CD1c-positive myeloid dendritic cell (primary cell): Measurements from ENCODE around the gene HOXD8.

Source experiments
- DNase-seq: peaks from one replicate; pipeline ENCODE4 v3.0.0-alpha.2; 2016; ENCODE audit errors: extremely low spot score

Gene HOXD8

DNA sequence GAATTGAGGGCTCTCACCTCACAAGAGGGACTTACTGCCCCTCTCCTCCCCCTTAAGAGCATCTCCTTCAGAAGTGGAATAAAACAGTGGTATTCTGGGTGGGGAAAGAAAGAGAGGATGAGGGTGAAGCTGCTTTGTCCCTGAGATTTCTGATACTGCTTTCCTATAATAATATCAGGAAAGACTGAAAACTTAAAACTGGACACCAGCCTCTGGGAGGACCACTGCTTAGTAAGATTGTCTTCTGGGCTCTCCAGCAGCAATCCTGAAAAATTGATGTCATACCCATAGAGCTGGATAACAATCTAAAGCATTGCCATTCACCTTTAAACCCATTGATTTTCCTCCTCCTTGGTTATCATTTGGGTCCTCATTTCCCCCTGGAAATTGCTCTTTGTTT is 17.1 kb downstream of the HOXD8 start:
- no peak for DNase-seq

DNA sequence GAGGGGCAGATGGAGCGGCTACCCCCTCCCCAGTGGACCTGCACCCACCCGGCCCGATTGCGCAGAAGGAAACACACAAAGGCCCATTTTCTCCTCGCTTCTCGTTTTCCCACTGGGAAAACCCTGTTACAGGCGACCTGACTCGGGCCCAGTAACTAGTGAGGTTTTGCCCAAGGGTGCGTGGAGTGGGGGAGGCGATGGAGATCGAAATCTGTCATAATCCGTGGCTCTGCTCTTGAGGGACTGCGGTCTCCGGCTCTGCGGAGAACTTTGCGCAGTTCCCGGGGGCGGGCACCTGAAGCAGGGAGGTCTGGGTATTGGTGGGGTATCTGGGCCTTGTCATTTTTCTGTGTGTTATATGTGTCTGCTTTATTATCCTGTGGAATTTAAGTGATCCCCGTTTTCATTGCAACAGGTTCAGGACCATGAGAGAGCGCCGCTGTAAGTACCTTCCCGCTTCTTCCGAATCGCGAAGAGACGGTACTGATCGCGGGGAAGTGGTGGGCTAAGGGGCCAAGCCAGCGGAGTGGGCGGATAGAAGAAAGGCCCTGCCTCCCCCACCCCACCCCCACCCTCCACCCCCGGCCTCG is 17.8 kb downstream of the HOXD8 start:
- no peak for DNase-seq

DNA sequence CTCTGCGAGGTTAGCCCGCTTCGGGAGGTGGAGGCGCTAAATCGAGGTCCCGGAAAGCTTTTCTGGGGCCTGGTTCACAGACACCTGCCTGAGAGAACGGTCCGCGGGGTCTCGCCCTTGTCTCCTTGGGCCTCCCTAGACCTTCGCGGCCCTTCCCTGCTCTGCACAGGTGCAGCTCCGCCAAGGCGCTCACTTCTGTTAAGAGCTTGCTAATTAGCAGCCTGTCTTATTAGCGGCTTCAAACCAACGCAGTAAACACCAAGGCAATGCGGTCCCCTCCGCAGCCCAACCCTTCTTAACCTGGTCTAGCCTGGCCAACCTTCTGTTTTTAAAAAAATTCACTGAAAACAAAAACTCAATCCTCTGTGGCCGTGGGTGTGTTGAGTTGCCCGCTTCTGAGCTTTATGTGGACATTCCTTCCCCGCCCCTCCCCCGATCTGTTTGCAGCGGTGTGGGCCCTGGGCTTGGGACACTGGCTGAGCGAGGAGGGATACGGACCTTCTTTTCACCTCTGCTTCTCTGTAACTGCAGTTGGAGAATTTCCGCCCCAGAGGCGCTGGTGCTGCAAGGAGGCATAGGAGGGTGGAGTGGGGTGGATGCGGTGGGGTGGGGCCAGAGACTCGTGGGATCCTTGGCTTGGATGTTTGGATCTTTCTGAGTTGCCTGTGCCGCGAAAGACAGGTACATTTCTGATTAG is 18.4 kb downstream of the HOXD8 start:
- no peak for DNase-seq

DNA sequence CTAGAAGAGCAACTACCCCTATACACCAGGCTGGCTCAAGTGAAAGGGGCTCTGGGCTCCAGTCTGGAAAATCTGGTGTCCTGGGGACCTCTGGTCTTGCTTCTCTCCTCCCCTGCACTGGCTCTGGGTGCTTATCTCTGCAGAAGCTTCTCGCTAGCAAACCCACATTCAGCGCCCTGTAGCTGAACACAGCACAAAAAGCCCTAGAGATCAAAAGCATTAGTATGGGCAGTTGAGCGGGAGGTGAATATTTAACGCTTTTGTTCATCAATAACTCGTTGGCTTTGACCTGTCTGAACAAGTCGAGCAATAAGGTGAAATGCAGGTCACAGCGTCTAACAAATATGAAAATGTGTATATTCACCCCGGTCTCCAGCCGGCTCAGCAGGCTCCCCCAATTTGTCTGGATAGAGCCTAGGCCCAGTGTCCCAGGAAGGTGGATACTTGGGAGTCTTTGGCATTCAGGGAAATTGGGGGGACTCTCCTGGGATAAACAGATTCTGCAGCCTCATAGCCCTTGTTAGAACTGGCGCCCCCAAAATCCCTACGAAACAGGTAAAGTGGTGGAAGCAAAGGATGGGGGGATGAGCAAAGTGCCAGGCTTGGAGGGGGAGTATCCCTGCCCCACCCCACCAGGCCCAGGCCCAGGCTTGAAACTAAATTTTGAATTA is 19.4 kb downstream of the HOXD8 start:
- DNase-seq: no peak

DNA sequence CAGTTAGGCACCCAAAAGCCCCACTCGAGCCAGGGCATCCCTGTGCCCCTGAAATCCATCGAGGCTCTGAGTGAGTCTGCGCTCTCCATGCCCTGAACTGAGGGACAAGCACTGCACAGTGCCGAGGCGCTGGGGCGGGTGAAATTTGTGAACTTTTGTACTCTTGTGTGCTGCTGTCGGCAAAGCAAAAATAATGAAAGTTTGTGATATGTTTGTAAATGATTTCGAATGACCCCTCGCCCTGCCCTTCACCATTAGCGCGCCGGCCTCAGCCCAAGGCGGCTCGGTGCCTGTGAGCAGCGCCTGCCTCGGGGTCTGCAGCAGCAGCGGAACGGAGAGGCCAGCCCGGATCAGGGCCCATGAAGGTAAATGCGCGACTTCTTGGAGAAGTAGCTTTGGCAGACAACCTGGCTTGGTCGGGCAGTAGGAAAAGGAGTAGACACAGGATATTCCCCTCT is 20.0 kb downstream of the HOXD8 start:
- no peak for DNase-seq

DNA sequence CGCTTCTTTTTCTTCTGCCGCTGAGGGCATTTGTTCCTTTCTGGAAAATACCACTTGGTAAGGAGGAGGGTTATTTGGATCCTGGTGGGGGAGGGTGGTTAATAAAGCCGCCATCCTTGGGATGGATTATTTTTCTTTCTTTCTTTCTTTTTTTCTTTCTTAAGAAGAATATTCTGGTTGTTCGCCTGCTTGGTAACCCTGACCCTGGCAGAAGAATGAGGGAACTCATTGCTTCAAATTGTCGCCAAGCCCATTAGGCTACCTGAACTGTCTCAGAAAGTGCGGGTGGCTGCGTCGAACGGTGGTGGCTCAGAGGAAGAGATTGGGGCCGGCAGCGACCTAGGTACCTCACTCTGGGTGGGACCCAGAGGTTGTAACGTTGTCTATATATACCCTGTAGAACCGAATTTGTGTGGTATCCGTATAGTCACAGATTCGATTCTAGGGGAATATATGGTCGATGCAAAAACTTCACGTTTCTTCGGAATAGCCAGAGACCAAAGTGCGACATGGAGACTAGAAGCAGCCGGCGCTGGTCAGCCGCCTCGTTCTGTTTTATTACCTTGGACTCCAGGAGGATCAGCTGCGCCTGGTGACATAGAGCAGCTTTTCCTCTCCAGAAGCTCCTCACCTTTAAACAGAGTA is 20.6 kb downstream of the HOXD8 start:
- no peak for DNase-seq

DNA sequence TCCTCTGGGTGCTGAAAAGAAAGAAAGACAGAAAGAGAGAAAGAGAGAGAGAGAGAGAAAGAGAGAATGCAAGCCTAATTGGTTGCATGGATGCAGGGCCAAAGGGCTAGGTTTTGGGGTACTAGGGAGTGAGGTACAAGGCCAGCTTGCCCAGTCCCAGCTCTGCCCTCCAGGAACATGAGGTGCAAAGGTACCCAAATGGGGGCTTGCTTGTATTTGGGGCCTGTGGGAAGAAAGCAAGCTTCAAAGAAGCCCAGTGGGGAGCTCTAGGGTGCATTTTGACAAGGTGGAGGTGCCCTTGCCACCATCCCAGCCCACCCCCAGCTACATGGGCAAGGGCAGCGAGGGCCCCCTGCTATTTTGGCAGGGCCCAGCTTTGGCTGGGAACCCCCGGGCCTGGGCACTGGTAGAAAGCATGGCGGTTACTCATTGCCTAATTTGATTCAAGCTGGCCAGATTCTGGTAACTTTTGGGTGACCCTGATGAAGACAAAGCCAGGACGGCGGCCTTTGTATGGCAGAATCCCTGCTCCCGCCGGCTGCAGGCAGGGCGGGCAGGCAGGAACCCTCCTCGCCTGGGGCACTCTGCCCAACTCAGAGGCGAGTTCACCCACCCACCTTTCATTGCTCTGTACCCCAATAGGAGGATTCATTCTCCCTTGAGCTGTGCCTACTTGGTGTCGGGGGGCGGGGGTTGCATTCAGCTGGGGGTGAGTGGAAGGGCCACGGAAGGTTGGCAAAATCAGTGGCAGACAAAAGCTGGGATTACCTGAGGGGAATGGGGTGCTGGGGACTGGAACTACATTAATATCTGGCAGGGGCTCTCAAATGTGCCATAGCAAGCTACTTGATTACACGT is 21.3 kb downstream of the HOXD8 start:
- no peak for DNase-seq

DNA sequence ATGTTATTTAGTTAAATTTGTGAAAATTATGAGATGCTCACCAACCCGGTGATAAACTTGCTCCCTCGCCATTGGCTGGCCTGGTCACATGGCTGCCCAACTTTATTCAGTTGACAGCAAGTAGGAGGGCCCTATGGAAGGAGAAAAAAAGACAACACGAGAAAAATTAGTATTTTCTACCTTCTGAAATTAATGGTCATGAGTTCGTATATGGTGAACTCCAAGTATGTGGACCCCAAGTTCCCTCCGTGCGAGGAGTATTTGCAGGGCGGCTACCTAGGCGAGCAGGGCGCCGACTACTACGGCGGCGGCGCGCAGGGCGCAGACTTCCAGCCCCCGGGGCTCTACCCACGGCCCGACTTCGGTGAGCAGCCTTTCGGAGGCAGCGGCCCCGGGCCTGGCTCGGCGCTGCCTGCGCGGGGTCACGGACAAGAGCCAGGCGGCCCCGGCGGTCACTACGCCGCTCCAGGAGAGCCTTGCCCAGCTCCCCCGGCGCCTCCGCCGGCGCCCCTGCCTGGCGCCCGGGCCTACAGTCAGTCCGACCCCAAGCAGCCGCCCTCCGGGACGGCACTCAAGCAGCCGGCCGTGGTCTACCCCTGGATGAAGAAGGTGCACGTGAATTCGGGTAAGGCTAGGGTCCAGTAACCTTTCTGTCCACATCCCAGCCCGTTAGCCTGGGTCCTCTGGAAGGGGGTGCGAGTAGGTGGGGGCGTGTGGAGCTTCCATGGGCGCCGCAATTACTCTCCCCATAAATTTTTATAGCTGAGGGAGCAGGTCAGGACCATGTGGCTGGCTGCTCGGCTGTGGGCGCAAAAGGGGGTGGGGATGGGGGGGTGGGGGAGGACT is 22.2 kb downstream of the HOXD8 start, which contains the start of gene HOXD4:
Gene HOXD4 (plus strand): TSS at position 109 of the 846 bp plus-strand sequence. CDS start 84 bp downstream, at position 193.
- DNase-seq: no peak

DNA sequence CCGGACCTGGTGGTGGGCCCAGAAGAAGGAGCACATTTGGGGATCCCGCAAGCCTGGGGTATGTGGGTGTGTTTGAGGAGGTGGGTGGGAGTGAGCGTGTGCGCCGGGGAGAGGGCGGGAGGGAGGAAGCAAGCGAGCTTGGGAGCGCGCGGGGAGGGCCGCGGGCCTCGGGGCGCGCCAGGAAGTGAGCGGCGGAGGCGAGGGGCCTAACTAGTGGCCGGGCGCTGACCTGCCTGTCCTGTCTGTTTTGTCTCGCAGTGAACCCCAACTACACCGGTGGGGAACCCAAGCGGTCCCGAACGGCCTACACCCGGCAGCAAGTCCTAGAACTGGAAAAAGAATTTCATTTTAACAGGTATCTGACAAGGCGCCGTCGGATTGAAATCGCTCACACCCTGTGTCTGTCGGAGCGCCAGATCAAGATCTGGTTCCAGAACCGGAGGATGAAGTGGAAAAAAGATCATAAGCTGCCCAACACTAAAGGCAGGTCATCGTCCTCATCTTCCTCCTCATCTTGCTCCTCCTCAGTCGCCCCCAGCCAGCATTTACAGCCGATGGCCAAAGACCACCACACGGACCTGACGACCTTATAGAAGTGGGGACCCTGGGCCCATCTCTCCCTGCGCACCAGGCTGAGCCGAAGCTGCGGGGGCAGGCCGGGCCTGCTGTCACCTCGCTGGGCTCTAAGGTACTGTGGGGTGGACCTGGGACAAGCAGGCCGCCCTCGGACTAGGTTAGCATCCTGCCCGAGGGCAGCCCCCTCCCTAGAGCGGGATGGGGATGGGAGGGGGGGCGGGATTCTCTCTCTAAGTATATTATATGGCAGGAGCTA is 23.1 kb downstream of the HOXD8 start:
- DNase-seq: no peak

DNA sequence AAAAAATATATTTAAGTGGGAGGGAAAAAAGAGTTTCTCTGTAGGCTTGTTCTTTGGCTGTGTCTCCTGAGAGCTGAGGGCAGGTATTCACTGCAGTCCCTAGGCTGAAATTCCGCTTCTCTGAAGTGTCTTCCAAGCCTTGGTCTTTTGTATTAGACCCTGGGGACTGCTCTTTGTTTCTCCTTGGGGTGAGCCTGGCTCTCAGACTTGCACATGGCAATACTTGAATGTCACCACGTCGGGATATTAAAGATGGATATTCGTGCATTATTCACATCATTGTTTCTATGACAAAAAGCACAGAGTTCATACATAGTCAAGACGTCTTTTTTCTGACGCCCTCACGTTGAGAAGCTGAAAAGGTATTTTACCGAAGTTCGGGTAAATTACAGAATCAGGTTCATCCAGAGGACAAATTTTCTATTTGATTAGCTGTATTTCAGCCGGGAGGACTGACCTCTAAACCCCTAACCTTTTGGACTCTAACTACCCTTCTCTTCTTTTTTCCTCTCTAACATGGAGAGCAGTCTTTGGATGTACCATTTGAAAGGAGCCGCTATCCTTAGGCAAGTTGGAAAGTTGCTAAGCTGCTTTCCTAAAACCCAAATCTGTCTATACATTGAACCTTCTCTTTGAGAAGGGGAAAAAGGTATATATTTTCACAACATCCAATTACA is 25.2 kb downstream of the HOXD8 start:
- DNase-seq: no peak

DNA sequence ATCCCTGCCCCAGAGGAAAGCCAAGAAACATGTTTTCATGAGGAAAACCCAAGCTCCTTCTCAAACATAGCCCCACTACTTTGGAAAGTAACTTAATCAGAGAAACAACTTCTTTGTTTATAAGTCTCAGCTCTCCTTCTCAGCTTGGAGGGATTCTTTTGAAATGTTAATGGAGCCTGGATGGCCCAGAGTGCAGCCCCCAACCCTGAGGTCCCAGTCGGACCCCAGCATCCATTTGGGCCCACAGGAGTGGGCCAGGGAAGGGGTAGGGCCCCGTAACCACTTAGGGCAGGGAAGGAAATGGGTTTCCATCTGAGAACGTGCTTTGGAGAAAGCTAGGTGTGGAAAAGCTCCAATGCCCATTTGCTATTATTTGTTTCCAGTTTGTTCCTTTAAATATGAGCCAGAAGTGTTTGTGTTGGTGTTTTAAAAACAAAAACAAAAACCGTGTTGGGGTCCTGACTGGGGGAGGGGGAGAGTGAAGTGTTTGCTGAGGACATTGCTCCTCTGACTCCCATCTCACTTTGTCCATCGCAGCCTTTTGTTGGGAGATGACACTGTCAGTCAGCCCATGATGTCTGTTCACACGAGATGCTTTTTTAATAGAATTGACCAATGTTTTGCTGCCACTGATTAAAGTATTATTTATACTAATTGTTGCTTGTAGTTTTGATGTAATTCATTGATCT is 26.0 kb downstream of the HOXD8 start:
- DNase-seq: no peak

DNA sequence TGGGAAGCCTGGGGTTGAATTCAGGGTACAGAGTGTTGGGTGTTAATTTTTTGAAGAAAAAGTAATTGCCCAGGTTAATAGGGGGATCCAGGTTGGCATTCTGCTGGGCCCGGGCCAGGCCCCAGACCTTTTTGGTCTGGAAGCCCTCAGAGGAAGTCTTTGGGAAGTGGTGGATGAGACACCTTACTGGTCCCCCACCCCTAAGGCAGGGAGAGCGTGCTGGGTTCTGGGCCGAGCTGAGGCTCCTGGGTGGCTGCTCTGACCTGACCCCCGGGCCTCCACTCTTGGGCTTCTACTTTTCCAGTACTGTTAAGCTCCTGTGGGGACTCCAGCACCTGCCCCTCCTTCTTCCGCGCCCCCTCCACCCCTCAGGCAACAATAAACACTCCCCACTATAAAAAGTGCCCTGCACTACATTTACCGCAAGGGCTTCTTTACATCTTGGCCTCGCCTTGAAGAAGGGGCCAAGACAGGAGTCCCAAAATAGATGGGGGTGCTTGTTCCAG is 26.8 kb downstream of the HOXD8 start:
- DNase-seq: no peak

DNA sequence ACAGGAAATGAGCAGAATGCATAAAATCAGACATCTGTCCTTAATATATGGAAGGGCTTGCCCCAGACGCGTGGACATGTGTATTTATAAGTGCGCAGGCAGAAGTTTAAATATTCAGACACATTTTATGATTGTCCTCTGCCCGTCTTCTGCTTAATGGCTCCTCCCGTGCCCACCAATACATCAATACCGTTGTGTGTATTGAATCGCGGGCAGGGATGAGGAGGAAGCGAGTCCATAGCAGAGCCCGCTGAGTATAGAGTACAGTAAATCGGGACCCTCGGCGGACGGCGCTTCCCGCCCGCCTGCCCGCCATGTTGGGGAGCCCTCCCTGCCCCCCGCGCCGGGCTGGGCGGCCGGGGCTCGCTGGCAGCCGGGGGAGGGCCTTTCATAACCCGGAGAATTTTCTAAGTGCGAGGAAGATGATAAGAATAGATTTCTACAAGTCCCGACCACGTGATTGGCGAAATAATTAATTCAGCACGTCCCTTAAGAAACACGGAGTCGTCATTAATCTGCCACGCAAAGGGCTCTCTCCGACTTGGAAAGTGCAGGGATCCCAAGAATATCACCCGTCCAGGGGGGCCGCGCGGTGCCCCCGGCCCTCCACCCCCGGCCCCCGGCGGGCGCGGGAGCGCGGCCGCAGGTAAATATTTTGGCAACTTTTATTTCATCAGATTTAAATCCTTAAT is 27.4 kb downstream of the HOXD8 start, which contains the start of gene HOXD3:
Gene HOXD3 (plus strand): TSS at position 501 of the 692 bp plus-strand sequence. CDS start 11,808 bp downstream, outside the sequence.
- no peak for DNase-seq

DNA sequence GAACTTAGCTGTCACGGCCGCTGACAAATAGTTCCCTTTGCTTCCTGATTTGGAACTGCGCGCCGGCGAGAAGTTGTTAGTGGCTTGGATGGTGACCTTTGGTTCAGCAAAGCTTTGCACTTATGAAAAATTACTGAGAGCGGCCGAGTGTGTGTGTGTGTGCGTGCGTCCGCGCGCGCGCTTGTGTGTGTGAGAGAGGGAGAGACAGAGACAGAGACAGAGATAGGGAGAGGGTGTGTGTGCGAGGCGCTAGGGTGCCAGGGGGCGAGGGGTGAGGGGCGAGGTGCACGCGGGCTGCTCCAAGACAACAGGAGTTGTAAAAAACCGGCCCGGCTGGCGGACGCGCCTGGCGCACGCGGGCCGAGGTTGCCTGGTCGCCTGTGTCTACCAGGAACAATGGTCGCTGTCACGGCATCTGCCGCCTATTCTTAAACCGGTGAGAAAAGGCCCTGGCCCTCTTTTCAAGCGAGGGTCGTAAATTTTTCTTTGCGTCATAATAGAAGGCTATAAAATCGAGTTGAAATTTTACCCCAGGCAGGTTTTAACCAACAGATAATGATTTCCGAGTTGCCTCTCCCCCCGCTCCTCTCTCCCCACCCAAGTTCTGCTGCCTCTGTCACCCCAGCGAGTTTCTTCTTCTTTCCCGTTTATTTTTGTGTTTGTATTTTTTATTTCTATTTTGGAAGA is 28.1 kb downstream of the HOXD8 start:
- no peak for DNase-seq

DNA sequence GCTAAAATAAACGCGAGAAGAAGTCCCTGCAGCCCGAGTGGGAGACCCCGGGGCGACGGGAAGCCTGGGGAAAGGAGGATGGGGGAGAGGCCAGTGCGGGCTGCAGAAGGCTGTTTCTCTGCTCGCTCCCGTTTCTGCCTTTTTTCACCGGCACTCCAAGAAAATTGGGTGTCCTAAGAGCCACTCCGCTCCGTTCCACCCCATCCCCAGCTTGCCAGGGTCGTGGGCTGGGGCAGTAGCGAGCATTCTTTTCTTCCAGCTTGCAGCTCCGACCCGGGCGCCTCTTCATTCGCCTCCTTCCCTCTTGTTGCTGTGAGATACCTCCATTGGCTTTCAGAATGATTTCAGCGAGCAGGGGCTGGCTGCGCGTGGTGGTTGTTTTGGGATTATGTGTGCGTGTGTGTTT is 28.7 kb downstream of the HOXD8 start:
- DNase-seq: no peak

DNA sequence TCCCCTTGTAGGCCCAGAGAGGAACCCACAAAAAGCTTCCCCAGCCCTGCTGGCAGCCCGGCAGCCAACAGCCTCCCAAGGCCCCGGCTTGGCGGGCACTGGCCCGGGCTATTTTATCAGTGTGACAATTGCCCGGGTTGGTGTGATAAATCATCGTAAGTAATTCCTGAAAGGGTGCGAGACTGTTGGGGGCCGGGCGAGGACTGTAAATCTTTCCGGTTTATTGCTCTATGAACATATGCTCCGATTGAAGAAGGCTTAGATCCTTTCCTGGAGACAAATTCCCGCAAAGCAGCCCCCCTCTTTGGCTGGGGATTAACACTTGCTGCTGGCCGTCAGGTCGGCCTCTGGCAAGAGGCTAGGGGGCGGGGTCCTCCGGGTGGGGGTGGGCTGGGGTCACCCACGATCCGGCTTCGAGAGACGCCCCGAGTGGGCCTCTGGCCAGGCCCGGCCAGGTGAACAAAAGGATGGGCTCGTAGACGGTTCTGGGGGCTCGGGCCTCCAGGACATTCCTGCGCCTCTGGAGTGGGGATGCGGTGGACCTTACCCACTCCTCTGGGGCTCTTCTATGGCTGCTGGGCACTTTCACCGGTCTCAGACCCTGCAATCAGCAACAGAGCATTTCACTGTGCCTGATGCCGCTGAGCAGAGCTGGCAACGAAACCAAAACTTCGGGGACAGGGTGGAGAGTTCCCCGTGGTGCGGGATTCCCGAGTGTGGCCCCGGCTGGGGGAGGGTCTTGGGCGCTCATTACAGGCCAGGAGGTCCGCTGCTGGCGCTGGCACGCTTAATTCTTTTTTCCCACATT is 29.6 kb downstream of the HOXD8 start:
- no peak for DNase-seq
